GM21619 (cell line): ENCODE measurements around the gene MEIS1.
"Not testable (repeated sequence)": the region's sequence is repeated elsewhere in the genome, so short reads cannot be mapped to it uniquely, and the experiment has no call there.

ENCODE experiments used
- ATAC-seq: cut with Tn5 transposase; IDR thresholded peaks from one replicate; pipeline ENCODE4 v1.9.1; 2021; ENCODE audit not compliant: unreplicated experiment

The MEIS1 gene

DNA sequence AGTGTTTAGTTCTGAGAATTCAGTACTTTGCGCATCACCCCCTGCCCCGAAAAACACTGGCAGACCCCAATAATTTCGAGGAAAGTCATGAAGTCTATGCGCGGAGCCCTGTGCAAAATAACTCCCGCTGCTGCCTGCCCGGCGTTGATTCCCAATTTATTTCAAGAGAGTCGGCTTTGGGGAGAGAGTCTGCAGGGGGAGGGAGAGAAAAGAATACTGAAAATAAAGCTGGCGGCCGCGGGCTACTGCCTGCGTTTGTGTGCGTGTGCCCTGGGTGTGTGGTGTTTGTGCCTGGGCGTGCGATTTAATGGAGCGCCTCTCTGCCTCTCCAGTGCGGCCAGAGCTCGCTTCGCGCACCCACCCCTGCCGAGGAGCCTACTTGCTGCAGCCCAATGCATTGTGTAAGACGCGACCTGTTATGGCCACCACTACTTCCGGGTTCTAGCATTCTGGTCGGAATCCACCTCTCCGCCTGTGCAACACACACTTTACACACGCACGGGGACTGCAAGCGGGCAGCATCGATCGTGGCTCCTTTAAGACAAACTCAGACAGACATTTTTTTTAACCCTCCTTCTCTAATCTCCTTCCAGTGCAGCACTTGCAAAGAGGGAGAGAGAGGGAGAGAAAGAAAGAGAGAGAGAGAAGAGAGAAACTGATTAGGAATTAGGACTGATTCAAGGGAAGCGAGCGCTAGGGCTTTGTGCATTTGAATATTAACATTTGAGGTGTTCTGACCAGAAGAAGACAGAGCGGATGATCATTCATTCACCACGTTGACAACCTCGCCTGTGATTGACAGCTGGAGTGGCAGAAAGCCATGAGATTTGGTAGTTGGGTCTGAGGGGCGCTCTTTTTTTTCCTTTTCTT, at the start of gene MEIS1:
TSS of gene MEIS1 (plus strand) at position 447 of the 870 bp plus-strand sequence. CDS start 732 bp downstream, outside the sequence.
- peak; percentile 80 for ATAC-seq

DNA sequence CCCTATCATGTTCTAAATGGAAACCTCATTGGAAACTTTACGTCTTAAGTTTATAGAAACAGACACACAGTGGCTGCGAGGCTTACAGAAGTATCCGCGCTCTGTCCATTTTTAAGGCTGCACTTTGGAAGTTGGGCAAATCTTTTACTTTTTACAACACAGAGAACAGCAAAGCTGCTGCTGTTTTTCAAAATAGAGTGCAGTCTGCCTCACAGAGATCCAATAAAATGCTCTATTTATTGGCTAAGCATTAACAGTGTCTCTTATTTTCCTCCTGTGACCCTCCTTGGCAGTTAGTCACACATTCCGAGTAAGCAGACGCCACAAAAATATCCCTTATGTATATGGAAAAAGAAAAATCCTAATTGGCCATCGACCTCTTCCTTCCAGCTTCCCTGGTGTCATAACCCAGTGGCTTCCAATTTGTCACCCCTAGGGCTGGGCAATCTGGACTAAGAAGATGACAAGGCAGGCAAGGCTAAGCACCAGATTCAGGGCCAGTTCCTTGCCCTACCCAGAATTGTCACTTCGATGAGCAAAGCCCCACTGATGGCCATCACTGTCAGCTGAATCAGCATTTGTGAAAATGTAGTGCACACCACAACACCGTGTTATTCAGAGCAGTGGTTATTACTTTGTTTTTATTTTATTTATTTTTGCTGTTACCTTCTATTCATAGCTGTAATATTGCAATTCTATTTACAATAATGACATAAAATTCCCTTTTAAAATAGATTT, 47.7 kb upstream of the MEIS1 start:
- ATAC-seq = no peak

DNA sequence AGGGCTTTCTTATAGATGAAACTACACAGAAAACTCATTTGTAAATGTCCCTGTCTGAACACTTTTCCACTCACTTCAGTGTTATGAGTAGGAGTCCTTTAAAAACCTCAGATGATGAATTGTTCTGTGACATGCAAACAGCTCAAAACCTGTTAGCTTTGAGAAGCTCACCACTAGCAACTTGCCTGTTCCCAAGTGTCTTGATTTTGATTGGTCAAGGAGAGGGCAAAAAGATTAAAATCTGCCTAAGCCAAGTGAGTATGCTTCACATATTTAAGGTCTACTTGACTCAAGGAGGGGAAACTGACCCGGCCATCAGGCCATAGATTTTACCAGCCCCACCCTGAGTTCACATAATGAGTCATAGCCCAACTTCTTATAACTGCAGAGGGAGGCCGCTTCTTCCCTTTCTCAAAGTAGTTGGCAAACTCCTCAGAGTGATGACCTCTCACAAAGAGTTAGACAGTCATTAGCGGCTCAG, 45.2 kb upstream of the MEIS1 start:
- ATAC-seq = no peak

DNA sequence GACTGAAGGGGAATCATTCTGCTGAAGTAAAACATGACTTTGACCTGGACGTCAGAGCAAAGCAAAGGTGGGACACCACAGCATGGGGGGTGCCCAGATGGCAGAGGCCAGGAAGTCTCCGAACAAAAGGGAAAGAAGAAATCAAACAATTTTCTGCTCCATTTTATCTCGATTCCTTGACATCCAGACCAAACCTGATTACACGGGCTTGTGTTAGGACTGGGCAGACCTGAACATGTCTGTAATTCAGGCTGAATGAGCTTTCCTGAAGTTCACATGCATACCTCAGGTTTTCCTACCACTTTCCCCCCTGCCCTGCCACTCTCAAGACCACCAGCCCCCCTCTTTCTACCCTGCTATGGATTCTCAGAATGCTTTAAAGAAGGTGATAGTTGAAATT, 44.8 kb upstream of the MEIS1 start:
- ATAC-seq = no peak

DNA sequence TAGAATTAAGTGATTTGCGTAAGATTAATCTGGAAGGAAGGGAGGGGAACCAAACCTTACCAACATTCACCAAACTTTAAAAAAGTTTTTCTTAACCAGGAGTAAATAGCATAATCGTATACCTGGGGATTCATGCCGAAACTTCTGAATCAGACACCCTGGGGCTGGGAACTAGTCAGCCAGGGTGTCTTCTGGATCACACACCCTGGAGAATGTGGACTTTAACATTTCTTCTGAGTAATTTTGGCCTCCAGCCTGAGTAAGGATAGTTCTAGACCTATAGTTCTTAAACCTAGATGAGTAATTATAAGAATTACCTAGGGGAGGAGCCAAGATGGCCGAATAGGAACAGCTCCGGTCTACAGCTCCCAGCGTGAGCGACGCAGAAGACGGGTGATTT, 44.1 kb upstream of the MEIS1 start:
- ATAC-seq = no peak

DNA sequence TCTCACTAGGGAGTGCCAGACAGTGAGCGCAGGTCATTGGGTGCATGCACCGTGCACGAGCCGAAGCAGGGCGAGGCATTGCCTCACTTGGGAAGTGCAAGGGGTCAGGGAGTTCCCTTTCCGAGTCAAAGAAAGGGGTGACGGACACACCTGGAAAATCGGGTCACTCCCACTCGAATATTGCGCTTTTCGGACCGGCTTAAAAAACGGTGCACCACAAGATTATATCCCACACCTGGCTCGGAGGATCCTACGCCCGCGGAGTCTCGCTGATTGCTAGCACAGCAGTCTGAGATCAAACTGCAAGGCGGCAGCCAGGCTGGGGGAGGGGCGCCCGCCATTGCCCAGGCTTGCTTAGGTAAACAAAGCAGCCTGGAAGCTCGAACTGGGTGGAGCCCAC, 43.7 kb upstream of the MEIS1 start:
- ATAC-seq = not testable (repeated sequence)

DNA sequence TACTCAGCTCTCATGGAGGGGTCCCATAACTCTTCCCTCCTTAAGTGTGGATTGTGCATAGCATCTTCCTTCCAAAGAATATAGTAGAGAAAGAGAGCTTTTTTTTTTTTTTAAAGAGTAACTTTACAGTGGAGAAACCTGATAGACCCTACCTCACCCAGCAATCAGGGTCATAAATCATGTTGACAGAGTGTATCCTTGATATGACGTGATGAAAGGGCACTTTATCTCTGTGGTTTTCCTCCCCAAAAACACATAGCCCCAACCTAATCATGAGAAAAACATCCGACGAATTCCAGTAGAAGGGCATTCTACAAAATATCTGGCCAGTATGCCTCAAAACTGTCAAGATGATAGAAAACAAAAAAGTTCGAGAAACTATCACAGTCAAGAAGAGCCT, 29.5 kb upstream of the MEIS1 start:
- ATAC-seq = no peak

DNA sequence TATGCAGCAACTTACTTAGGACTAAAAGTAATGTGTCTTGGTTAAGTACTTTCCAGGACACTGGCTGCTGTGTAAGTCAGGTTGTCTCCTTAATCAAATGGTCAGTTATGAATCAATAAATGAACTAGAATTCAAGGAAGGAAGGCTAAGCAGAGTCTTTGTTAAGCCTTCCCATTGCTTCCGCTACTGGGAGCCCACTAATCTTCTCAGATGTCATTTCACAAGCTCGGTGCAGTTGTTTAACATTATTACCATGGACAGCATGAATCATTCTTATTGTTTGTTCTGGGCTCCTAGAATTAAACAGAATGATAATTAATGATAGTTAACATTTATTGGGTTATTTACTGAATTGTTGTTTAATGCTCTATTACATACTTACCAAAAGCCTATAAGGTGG, 26.0 kb upstream of the MEIS1 start:
- no peak for ATAC-seq

DNA sequence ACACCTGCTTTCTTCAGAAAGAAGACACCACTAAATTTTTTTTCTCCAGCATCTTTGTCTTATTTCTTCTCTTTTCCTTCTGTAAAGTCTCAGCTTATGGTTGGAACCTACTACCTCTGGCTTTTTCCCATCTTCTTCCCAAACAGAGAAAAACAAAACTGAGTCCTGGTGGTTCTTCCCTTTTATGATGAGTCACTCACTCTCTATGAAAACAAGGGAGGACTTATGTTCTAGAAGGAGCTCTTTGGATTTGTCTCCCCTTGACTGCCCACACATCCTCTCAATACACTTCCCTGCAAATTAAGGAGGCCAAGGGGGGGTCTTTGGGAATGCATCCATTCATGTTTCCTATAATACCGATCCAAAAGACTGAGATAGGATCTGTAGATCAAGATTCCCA, 22.1 kb upstream of the MEIS1 start:
- no peak for ATAC-seq

DNA sequence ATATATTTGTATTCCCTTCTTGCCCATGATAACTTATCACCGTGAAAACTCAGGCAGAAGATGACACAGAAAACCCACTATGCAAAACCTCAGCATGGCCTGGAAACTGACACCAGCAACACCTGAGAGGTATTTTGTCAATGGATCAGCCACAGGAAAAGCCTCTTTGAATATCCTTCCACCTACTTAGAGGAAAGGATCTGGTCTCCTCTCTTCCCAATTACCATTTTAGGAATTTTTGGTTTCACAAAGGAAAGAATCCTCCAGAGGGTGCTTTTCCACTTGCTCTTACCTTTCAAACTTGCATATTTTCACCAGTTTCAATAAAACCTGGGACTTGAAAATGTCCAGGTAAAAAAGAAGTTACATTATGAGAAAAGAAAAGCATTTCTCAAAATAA, 20.0 kb upstream of the MEIS1 start:
- ATAC-seq = no peak

DNA sequence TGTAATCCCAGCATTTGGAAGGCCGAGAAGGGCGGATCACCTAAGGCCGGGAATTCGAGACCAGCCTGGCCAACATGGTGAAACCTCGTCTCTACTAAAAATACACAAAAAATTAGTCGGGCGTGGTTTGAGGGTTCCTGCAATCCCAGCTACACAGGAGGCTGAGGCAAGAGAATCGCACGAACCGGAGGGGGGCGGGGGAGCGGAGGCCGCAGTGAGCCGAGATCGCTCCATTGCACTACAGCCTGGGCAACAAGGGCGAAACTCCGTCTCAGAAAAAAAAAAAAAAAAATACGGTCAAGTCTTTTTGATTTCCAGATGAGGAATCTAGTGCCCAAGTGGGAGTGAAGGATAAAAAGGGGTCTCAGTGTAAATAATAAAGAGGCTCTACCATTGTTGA, 16.5 kb upstream of the MEIS1 start:
- no peak for ATAC-seq

DNA sequence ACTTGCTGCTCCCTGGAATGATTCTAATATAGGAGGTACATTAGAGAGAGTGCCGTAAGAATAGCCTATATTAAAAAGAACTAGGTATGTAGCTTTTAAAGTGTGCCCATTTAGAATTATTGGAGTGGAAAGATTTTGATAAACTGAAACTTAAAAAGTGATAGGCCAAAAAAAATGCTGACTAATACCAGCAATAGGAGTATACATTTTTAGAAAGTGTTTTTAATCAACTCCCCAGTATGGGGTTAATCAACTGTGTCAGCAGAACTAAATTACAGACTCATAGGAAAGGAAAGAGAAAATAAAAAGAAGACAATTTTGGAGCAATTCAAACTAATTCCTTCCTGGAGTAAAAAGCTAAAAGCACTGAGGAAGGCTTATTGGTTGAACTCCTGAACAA, 13.3 kb upstream of the MEIS1 start:
- ATAC-seq = no peak

DNA sequence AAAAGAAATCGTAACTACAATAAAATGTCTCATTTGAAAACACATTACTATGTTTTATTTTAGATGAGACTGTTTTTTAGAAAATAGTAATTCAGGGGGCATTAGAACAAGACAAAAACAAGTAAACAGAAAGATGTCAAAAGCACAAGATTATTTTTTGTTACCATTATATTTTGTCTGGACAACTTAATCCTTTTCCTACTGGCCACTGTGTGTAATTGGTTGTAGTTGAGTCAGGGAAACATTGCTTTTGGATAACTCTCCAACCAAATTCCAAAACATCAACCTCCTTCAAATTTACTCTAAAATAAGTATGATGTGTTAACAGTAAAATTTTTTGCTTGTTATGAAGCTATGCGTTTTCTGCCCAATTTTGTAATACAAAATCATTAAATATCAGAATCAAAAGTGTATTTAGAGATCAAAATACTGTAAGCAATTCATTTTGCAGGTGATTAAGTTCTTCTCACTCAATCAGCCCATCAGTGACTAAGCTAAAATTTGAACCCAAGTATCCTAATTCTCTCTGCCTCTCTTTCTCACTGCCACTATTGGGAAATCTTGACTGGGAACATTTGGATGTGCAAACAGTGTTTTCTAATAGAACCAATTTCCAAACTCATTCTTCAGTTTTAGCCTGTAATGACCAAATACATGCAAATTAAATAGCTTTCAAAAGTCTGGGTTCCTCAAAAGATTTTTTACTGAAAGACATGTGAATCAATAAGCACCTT, 11.4 kb upstream of the MEIS1 start:
- ATAC-seq = no peak

DNA sequence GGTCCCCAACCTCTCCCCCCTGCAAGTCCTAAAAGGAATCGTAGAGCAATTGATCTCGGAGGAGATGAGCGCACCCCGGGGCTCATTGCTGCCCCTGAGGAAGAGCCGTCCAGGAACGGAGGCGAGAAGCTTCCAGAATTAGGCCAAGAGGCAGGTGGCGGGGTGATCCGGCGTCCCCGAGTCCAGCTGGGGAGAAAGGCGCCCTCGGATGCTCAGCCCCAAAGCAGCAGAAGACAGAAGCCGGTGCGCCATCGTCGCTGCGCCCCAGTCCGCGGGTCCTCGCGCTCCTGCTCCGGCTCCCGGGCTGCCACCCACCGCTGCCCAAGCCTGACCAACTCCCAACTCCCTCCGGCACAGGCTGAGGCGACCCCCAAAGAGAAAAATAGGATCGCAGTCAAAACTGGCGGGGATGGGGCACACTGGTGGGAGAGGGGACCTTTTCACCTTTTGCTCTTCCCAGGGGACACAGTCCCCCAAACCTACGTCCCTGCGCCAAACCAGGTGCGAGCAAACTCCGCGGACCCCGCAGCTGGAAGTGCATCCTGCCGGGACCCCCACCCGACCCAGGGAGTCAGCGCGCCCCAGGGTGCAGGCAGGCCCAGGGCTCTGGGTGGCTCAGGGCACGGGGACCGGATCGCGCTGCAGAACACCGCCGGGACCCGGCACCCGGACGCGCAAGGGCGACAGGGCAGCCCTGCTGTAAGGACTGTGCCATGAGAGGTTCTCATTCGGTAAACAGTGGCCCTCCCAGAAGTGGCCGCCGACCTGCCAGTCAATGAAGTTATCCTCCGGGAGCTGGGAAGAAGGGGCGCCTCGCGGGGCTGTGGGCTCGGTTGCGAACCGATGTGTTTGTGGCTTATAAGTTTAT, 8.4 kb upstream of the MEIS1 start:
- no peak for ATAC-seq

DNA sequence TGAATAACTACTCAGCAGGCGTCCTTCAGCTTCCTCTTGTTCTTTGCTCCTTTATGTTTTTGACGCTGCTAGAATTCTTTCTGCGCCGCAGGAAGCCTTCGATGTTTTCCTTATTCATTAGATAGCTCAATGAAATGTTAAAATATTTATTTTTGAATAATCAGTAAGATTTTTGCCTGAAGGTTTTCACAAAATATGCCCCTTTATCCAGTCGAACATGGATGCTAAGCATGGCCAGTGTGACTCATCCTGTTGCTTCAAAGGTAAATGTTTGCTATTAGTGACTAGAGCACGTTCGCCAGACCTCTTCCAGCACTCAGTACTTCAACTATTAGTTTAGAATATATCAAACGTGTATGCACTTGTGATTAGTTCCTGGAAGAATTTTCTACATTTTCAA, 7.6 kb upstream of the MEIS1 start:
- no peak for ATAC-seq

DNA sequence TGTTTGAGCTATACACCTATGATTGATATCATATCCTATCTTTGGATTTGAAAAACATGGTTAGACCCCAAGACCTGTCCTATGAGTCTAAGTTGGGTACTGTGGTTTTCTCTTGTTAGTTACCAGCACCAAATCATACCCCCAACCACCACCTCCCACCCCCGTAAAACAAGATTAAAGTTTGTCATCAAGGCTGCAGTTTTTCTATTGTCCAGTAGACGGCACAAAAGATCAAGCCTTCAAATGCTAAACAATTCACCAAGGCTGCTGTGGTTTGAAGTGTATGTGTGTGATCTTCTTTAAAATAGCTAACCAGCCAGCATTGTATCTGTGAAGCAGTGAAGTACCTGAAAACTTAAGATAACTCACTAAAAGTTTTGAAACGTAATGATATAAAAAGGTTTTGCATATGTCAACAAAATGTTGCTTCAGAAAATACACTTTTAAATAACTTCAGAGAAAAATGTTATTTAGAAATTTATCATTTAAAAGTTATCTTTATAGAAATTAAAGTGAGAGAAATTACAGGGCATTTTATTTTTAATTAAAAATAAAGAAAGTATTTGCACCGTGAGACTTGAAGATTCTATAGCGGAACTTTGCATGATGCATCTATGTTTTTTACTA, 5.8 kb upstream of the MEIS1 start:
- ATAC-seq = peak; percentile 59

DNA sequence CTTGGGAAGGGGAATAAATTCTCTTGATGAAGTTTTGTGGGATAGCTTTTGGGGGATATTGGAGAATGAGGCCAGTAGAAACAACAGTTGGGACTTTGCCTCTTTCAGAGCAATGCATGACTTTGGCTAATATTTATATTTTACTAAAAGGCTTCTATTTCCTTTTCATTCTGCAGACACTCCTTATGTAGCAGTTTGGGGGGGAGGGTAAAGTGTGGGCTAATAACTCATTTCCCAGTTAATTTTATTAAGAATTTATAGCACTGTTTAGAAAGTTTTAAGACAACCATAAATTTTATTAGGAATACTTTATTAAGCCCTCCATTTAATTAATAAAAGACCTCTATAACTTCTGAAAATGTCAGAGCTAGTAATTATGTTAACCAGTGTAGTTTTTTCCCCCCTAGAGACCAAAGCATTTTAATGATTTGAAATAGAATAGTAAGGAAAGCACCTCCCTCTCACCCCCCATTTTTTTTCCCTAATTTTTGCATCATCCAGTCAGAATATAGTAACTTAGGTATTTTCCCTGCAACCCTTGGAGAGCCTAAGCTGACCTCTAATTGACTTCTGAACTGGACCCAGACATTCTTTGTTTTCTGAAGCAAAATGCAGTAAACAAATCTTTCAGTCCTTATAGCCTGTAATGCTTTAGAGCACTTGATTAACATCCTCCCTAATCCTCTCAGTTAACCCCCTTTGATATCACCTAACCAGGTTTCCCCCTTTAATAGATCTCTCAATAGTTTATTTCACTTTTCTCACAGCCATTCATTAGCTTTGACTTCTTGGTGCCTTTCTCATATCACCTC, 5.0 kb upstream of the MEIS1 start:
- ATAC-seq = no peak

DNA sequence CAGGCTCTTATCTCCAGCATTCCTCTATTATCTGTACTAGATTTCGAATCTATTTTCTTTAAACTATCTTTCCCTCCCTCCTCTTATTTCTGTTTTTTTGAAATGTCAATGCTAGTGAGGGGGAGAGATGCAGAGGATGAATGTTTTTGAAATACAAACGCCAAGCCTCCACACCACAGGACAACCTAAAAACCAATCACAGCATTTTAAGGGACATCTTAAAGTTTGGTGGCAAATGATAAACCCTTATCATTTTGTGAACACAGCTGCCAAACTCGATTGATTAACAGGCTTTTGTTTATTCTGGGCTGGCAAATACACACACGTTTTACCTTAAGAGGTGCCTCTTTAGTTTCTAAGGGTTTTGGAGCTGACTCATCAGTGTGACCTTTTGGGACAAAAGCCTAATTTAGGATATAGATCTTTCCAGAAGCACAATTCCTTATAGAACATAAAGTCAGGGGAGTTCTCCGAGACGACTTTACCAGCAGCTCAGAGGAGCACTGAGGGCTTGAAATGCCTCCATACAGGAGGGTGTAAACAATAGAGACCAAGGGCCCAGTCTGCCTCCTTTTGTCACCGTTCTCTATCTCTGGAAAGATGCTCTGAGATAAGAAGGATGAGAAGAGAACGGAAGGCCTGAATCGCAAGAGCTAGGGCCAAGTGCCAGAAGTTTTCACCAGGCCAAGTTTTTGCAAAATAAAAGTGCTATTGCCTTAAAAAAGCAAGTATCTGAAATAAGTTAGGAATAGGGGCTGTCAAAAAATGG, 4.2 kb upstream of the MEIS1 start:
- no peak for ATAC-seq

DNA sequence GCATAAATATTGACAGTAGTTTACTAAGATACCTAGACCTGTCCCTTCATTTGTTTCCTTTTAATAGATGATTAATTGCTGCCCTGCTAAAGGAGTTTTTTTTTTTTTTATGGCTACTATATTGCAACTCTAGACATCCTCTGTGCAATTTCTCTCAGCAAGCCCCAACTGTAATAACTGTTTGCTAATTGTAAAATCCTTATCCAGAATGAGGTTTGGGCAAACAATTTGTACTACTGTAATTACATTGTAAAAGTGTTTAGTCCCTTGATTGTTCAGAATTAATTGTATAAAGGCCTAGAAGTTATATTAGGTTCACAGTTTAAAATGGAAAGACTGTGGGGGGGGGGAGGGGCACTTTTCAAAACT, 3.7 kb upstream of the MEIS1 start:
- ATAC-seq = no peak
